Right lobe of liver (tissue), 6 donors: Measurements from ENCODE around the gene RBKS. TPM values are rescaled to one million over a fixed set of nuclear protein-coding genes. Genes with fewer than 3 reads are reported as not detected.

Source experiments
- ATAC-seq, 4 donors: fragments of 200-7000 bp; cut with Tn5 transposase; one replicate each; pipeline ENCODE4 v1.9.1; 2020; ENCODE audit warnings: mild to moderate bottlenecking in 4 of 4, moderate library complexity in 4 of 4
- DNase-seq, 3 donors: peaks; one replicate each; pipeline ENCODE4 v3.0.0-alpha.2; 2020
- H3K27ac ChIP-seq, 3 donors: fragments of 200-600 bp; one replicate each; pipeline ENCODE4 v1.8.0; 2022
- H3K27me3 ChIP-seq, 2 donors: fragments of 200-600 bp; one replicate each; pipeline ENCODE4 v1.8.0; 2022
- H3K36me3 ChIP-seq, 4 donors: fragments of 200-600 bp; sonication (generic) in 1 of 4; one replicate each; pipeline versions ENCODE4 v1.5.1 to v1.8.0; 2017 to 2022; ENCODE audit warnings: control low read depth in 1 of 4
- H3K4me1 ChIP-seq, 4 donors: fragments of 200-600 bp; sonication (generic) in 1 of 4; one replicate each; pipeline versions ENCODE4 v1.5.1 to v1.8.0; 2017 to 2022; ENCODE audit warnings: control low read depth in 1 of 4
- H3K4me3 ChIP-seq, 3 donors: fragments of 200-600 bp; one replicate each; pipeline ENCODE4 v1.8.0; 2022
- H3K9me3 ChIP-seq, 4 donors: fragments of 200-600 bp; sonication (generic) in 1 of 4; one replicate each; pipeline versions ENCODE4 v1.5.1 to v1.8.0; 2017 to 2022; ENCODE audit warnings: control low read depth in 1 of 4
- CTCF ChIP-seq, 4 donors: fragments of 200-600 bp in 3 of 4; fragments of 450-650 bp in 1 of 4; IDR thresholded peaks; one replicate each; pipeline versions ENCODE4 v1.5.1 to v1.8.0; 2016 to 2022; ENCODE audit warnings: antibody characterized with exemption in 4 of 4, mild to moderate bottlenecking in 2 of 4
- POLR2A ChIP-seq: fragments of 450-650 bp; IDR thresholded peaks from one replicate; pipeline ENCODE4 v1.6.1; 2017; ENCODE audit warnings: antibody characterized with exemption, mild to moderate bottlenecking
- WGBS: methylation state at CpG from one replicate; pipeline ENCODE4 v1.1.6; 2018; ENCODE audit warnings: low coverage, low lambda C conversion rate; ENCODE audit not compliant: insufficient coverage; ENCODE audit errors: missing lambda C conversion rate; 5-methylcytosine and 5-hydroxymethylcytosine counted together
- intact Hi-C, 2 donors: fragments of 100-400 bp; cut with DNase I; formaldehyde crosslinking; loops; one replicate each; pipeline versions ENCODE4 v1.11.2 to v1.14.1; 2022
- total RNA-seq, 6 experiments: library from RNA; depleted of rRNA in 2 of 6; stranded (reverse); fragments of >200 nt in 2 of 6; fragmentation: NEBNext Ultra II Directional in 3 of 6; extraction: Animal tissue kit (Norgen Biotek cat#: 25700) in 3 of 6; gene quantifications; one replicate each; pipeline versions ENCODE4 v1.1.0 to v1.2.4, GENCODE V29; 2016 to 2023
- donor health status: DM: no; HTN: yes; CAD: no.
- donor health status: DM: no; HTN: no; CAD: no.
- donor health status: DM: no; HTN: no; CAD: no.
- donor health status: DM: no; HTN: yes; CAD: no.
- donor health status: DM: no; HTN: yes; CAD: no.

RBKS gene
- total RNA-seq, 6 experiments from 2014 or later, result 13.5 to 18.6 (median 16.0) TPM

GRCh38 chr2:27739058-27739373 is 151.2 kb downstream of the RBKS start:
- TF ChIP-seq POLR2A, result no peak
- no peak for TF ChIP-seq CTCF (IDR thresholded peaks at IDR 0.05)
- H3K27ac ChIP-seq, result peak overlapping the region; percentile 88 to 98 (median 93)
- WGBS, result 93% methylated on average over 4 of the region's 4 CpGs
- ATAC-seq (no peak), DNase-seq (no peak)
- H3K27me3 ChIP-seq, result no peaks in the 10 kb centered on the region
- H3K9me3 ChIP-seq, result no peaks in the 10 kb centered on the region
- H3K4me1 ChIP-seq, result peaks cover 2 to 36% (median 14%) of the 10 kb centered on the region in 4 donors
- H3K36me3 ChIP-seq, result no peaks in the 10 kb centered on the region
- intact Hi-C loops, result no loop called here
- H3K4me3 ChIP-seq, result no peak overlapping the region

- H3K4me3 ChIP-seq, result peak overlapping the region in 2 of 3 donors; percentile 8 to 10
- DNase-seq, result peak in 1 of 3 donors; percentile 71
- H3K36me3 ChIP-seq, result no peaks in the 10 kb centered on the region
- 51% methylated on average over 9 of the region's 13 CpGs for WGBS
- peak; percentile 56 to 66 (median 64) for ATAC-seq
- intact Hi-C loops, result no loop called here
- H3K9me3 ChIP-seq, result no peaks in the 10 kb centered on the region
- H3K27ac ChIP-seq, result peak overlapping the region; percentile 88 to 98 (median 93)
- no peaks in the 10 kb centered on the region for H3K27me3 ChIP-seq
- peaks cover 2 to 36% (median 14%) of the 10 kb centered on the region in 4 donors for H3K4me1 ChIP-seq
- peak; percentile 27 for TF ChIP-seq POLR2A
- TF ChIP-seq CTCF (IDR thresholded peaks at IDR 0.05), result no peak
Observed at GRCh38 chr2:27738349-27739057, 151.7 kb downstream of the RBKS start.

- H3K36me3 ChIP-seq, result no peaks in the 10 kb centered on the region
- TF ChIP-seq POLR2A (peak; percentile 31), CTCF (IDR thresholded peaks at IDR 0.05) (peak in 3 of 4 donors; percentile 5 to 21 (median 6))
- H3K27me3 ChIP-seq, result no peaks in the 10 kb centered on the region
- peak overlapping the region; percentile 88 to 98 (median 93) for H3K27ac ChIP-seq
- DNase-seq (peak; percentile 82 to 83 (median 83)), ATAC-seq (peak; percentile 69 to 85 (median 79))
- no peaks in the 10 kb centered on the region for H3K9me3 ChIP-seq
- peak overlapping the region in 2 of 3 donors; percentile 8 to 10 for H3K4me3 ChIP-seq
- WGBS, result 20% methylated on average over 6 of the region's 7 CpGs
- H3K4me1 ChIP-seq, result peaks cover 2 to 36% (median 14%) of the 10 kb centered on the region in 4 donors
- intact Hi-C loops, result no loop called here
Observed at GRCh38 chr2:27737676-27738348, 152.4 kb downstream of the RBKS start.

- DNase-seq, result peak in 2 of 3 donors; percentile 67 to 71
- H3K36me3 ChIP-seq, result no peaks in the 10 kb centered on the region
- intact Hi-C loops, result no loop called here
- peaks cover 2 to 36% (median 14%) of the 10 kb centered on the region in 4 donors for H3K4me1 ChIP-seq
- WGBS, result 72% methylated on average over 4 of the region's 6 CpGs
- peak overlapping the region; percentile 88 to 98 (median 93) for H3K27ac ChIP-seq
- H3K9me3 ChIP-seq, result no peaks in the 10 kb centered on the region
- peak in 3 of 4 donors; percentile 2 to 35 (median 3) for ATAC-seq
- no peaks in the 10 kb centered on the region for H3K27me3 ChIP-seq
- H3K4me3 ChIP-seq, result no peak overlapping the region
- no peak for TF ChIP-seq POLR2A
- no peak for TF ChIP-seq CTCF (IDR thresholded peaks at IDR 0.05)
Observed at GRCh38 chr2:27736890-27737204, 153.3 kb downstream of the RBKS start.
